Adrenal gland (tissue), 5 donors: ENCODE data around the gene TANC1.

Experiments
- POLR2A ChIP-seq, 2 donors: fragments of 450-650 bp; IDR thresholded peaks; one replicate each; pipeline ENCODE4 v1.6.1; 2017; ENCODE audit warnings: antibody characterized with exemption in 2 of 2, mild to moderate bottlenecking in 2 of 2, moderate library complexity in 1 of 2
- TF ChIP-seq, protein P1 (sequence below), 6 experiments: fragments of 450-650 bp in 4 of 6; fragments of 200-600 bp in 2 of 6; sonication (generic) in 1 of 6; IDR thresholded peaks; 1 replicate in 5 of 6; 2 replicates in 1 of 6; pipeline versions ENCODE4 v1.5.1 to v1.8.0; 2016 to 2021; ENCODE audit warnings: antibody characterized with exemption in 6 of 6, mild to moderate bottlenecking in 2 of 6, moderate library complexity in 1 of 6
- donor health status: DM: no; HTN: no; CAD: no.

DNA sequence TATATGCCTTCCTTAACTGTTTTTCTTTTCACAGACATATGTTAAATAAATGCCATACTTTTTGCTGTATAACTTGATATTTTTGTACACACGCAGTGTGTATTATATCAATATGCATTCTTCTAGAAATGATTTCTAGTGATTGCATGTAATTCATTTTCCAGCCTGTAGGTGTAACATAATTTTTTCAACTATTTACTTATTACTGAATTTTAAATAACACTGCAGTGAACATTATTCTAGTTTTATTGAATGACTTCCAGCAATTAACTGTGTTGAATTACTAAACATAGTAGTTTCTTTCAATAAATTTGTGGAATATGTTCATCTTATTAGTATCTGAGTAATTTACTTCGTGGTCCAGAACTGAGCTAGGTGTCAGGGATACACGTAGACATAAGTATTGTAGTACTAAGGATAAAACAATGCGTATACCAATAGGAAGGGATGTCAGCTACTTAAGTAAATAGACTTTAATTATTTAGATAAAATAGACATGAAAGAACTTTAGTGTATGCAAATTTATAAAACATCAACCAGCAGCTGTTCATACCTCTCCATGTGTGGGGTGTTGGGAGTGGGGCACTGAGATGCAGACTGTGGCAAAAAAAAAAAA, 28.0 kb downstream of the TANC1 start:
- TF ChIP-seq, protein P1, sequence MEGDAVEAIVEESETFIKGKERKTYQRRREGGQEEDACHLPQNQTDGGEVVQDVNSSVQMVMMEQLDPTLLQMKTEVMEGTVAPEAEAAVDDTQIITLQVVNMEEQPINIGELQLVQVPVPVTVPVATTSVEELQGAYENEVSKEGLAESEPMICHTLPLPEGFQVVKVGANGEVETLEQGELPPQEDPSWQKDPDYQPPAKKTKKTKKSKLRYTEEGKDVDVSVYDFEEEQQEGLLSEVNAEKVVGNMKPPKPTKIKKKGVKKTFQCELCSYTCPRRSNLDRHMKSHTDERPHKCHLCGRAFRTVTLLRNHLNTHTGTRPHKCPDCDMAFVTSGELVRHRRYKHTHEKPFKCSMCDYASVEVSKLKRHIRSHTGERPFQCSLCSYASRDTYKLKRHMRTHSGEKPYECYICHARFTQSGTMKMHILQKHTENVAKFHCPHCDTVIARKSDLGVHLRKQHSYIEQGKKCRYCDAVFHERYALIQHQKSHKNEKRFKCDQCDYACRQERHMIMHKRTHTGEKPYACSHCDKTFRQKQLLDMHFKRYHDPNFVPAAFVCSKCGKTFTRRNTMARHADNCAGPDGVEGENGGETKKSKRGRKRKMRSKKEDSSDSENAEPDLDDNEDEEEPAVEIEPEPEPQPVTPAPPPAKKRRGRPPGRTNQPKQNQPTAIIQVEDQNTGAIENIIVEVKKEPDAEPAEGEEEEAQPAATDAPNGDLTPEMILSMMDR (IDR thresholded peaks at IDR 0.05), result peak in 5 of 6 experiments; percentile 21 to 41 (median 31)
- no peak for TF ChIP-seq POLR2A (IDR thresholded peaks at IDR 0.05)
